SHP77 (cell line): ENCODE measurements around the gene SMIM20.
"Not testable (repeated sequence)": the region's sequence is repeated elsewhere in the genome, so short reads cannot be mapped to it uniquely, and the experiment has no call there.

ENCODE experiments used
- DNase-seq, 2 experiments: peaks; one replicate each; lab custom pipeline; 2025; lab: John Stamatoyannopoulos, UW

SMIM20 gene

GRCh38 chr4:25890571-25891485 is 23.2 kb upstream of the SMIM20 start:
- DNase-seq, result no peak

- no peak for DNase-seq
These were observed 21.2 kb upstream of the SMIM20 start for GRCh38 chr4:25892796-25893195.

GRCh38 chr4:25896776-25897539 is 17.1 kb upstream of the SMIM20 start:
- DNase-seq, result no peak

- no peak for DNase-seq
These were observed 13.7 kb upstream of the SMIM20 start for GRCh38 chr4:25900310-25900709.

- no peak for DNase-seq
These were observed 13.0 kb upstream of the SMIM20 start for GRCh38 chr4:25901030-25901430.

GRCh38 chr4:25903900-25904747 is 9.9 kb upstream of the SMIM20 start:
- no peak for DNase-seq

GRCh38 chr4:25904748-25905082 is 9.3 kb upstream of the SMIM20 start:
- DNase-seq, result no peak

GRCh38 chr4:25905371-25905770 is 8.6 kb upstream of the SMIM20 start:
- no peak for DNase-seq

- DNase-seq, result not testable (repeated sequence)
These were observed 7.9 kb upstream of the SMIM20 start for GRCh38 chr4:25906113-25906512.

GRCh38 chr4:25908491-25908901 is 5.5 kb upstream of the SMIM20 start:
- no peak for DNase-seq

- no peak for DNase-seq
These were observed 2.7 kb upstream of the SMIM20 start for GRCh38 chr4:25911356-25911755.

- peak in 1 of 2 experiments; percentile 31 for DNase-seq
These were observed 767 bp upstream of the SMIM20 start for GRCh38 chr4:25913056-25913850.

GRCh38 chr4:25914670-25915352 is 791 bp downstream of the SMIM20 start:
- DNase-seq, result no peak

- DNase-seq, result no peak
These were observed 1.3 kb downstream of the SMIM20 start for GRCh38 chr4:25915353-25915705.

- DNase-seq, result no peak
These were observed 2.9 kb downstream of the SMIM20 start for GRCh38 chr4:25916870-25917269.

GRCh38 chr4:25919676-25920075 is 5.7 kb downstream of the SMIM20 start:
- no peak for DNase-seq

- DNase-seq, result no peak
These were observed 7.9 kb downstream of the SMIM20 start for GRCh38 chr4:25921922-25922321.

- DNase-seq, result no peak
These were observed 8.9 kb downstream of the SMIM20 start for GRCh38 chr4:25922812-25923369.

GRCh38 chr4:25923745-25924144 is 9.7 kb downstream of the SMIM20 start:
- no peak for DNase-seq

- peak in 1 of 2 experiments; percentile 31 for DNase-seq
These were observed 11.6 kb downstream of the SMIM20 start for GRCh38 chr4:25925486-25926201.
